CD4-positive, CD25-positive, alpha-beta regulatory T cell (primary cell): ENCODE results near the gene SUPT6H. TPM values are rescaled to one million over a fixed set of nuclear protein-coding genes. Genes with fewer than 3 reads are reported as not detected.
"Not testable (repeated sequence)": the region's sequence is repeated elsewhere in the genome, so short reads cannot be mapped to it uniquely, and the experiment has no call there.

ENCODE experiments used
- ATAC-seq, 2 donors: fragments of 150-1000 bp; cut with Tn5 transposase; one replicate each; pipeline ENCODE4 v1.10.0; 2021; ENCODE audit warnings: low read depth in 2 of 2, moderate number of reproducible peaks in 2 of 2, moderate library complexity in 1 of 2
- DNase-seq, 3 donors: peaks; one replicate each; pipeline versions ENCODE4 v3.0.0 to v3.0.0-alpha.2; 2012 to 2022; ENCODE audit warnings: mixed read lengths in 1 of 3
- H3K27ac ChIP-seq: one replicate; pipeline ENCODE4 v1.7.0; 2013; ENCODE audit warnings: mild to moderate bottlenecking, low read length; ENCODE audit not compliant: insufficient read depth, poor library complexity, severe bottlenecking
- H3K27me3 ChIP-seq: one replicate; pipeline ENCODE4 v1.7.0; 2013; ENCODE audit warnings: low read length; ENCODE audit not compliant: control insufficient read depth, insufficient read depth
- H3K36me3 ChIP-seq: one replicate; pipeline ENCODE4 v1.7.0; 2013; ENCODE audit warnings: mild to moderate bottlenecking, low read length, moderate library complexity; ENCODE audit not compliant: control insufficient read depth, insufficient read depth
- H3K4me1 ChIP-seq: 2 replicates; pipeline ENCODE4 v1.7.0; 2013; ENCODE audit warnings: mild to moderate bottlenecking, low read length; ENCODE audit not compliant: insufficient read depth, control insufficient read depth, poor library complexity, severe bottlenecking
- H3K4me3 ChIP-seq: one replicate; pipeline ENCODE4 v1.7.0; 2013; ENCODE audit warnings: low read depth, mild to moderate bottlenecking, low read length, moderate library complexity
- H3K9me3 ChIP-seq, 2 experiments: 1 replicate in 1 of 2; 2 replicates in 1 of 2; pipeline ENCODE4 v1.7.0; 2013; ENCODE audit warnings: low read length in 2 of 2, mild to moderate bottlenecking in 1 of 2, moderate library complexity in 1 of 2; ENCODE audit not compliant: control insufficient read depth in 2 of 2
- H3K27ac Mint-ChIP-seq, 3 donors: one replicate each; pipeline ENCODE4 v1.8.0; 2020 to 2022; ENCODE audit warnings: mild to moderate bottlenecking in 3 of 3, mixed read lengths in 3 of 3, moderate library complexity in 2 of 3
- H3K27me3 Mint-ChIP-seq: one replicate; pipeline ENCODE4 v1.8.0; 2022; ENCODE audit warnings: mild to moderate bottlenecking, mixed read lengths
- H3K36me3 Mint-ChIP-seq: one replicate; pipeline ENCODE4 v1.8.0; 2020; ENCODE audit warnings: mixed read lengths
- H3K4me1 Mint-ChIP-seq, 4 donors: one replicate each; pipeline ENCODE4 v1.8.0; 2020 to 2022; ENCODE audit warnings: mixed read lengths in 4 of 4, mild to moderate bottlenecking in 1 of 4
- H3K4me3 Mint-ChIP-seq, 4 donors: one replicate each; pipeline ENCODE4 v1.8.0; 2020 to 2022; ENCODE audit warnings: mild to moderate bottlenecking in 4 of 4, mixed read lengths in 4 of 4, moderate library complexity in 3 of 4
- H3K9me3 Mint-ChIP-seq, 7 donors: one replicate each; pipeline ENCODE4 v1.8.0; 2020 to 2022; ENCODE audit warnings: mixed read lengths in 7 of 7, mild to moderate bottlenecking in 3 of 7, moderate library complexity in 2 of 7
- polyA plus RNA-seq, 4 donors: library from polyadenylated mRNA; unstranded; fragments of 300-500 nt; fragmentation: Illumina TruSeq; gene quantifications; one replicate each; pipeline ENCODE4 v1.2.3, GENCODE V29; 2021
- total RNA-seq: library from RNA; stranded (reverse); gene quantifications from one replicate; pipeline ENCODE4 v1.2.3, GENCODE V29; 2022

Gene SUPT6H
- total and polyA plus RNA-seq, 5 donors from 2014 or later = 8.3 to 167 (median 8.9) TPM

DNA sequence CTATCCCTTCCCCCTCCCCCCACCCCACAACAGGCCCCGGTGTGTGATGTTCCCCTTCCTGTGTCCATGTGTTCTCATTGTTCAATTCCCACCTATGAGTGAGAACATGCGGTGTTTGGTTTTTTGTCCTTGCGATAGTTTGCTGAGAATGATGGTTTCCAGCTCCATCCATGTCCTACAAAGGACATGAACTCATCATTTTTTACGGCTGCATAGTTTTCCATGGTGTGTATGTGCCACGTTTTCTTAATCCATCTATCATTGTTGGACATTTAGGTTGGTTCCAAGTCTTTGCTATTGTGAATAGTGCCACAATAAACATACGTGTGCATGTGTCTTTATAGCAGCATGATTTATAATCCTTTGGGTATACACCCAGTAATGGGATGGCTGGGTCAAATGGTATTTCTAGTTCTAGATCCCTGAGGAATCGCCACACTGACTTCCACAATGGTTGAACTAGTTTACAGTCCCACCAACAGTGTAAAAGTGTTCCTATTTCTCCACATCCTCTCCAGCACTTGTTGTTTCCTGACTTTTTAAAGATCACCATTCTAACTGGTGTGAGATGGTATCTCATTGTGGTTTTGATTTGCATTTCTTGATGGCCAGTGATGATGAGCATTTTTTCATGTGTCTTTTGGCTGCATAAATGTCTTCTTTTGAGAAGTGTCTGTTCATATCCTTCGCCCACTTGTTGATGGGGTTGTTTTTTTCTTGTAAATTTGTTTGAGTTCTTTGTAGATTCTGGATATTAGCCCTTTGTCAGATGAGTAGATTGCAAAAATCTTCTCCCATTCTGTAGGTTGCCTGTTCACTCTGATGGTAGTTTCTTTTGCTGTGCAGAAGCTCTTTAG is 74.1 kb downstream of the SUPT6H start:
- not testable (repeated sequence) for H3K36me3 ChIP-seq, DNase-seq, H3K9me3 Mint-ChIP-seq, ATAC-seq, H3K27me3 Mint-ChIP-seq, H3K27me3 ChIP-seq, H3K27ac Mint-ChIP-seq, H3K36me3 Mint-ChIP-seq, H3K27ac ChIP-seq, H3K9me3 ChIP-seq, H3K4me1 ChIP-seq, H3K4me3 ChIP-seq, H3K4me3 Mint-ChIP-seq
- peaks cover 0 to 14% (median 11%) of the 10 kb centered on the region in 4 donors for H3K4me1 Mint-ChIP-seq

- Histone ChIP-seq H3K27me3 (no peaks in the 10 kb centered on the region), H3K4me3 (no peak overlapping the region), H3K9me3 (no peaks in the 10 kb centered on the region), H3K27ac (no peak overlapping the region), H3K4me1 (no peaks in the 10 kb centered on the region), H3K36me3 (no peaks in the 10 kb centered on the region)
- ATAC-seq (no peak), DNase-seq (no peak)
- Mint-ChIP-seq H3K27ac (no peak overlapping the region), H3K9me3 (no peaks in the 10 kb centered on the region), H3K4me3 (peak overlapping the region in 1 of 4 donors; percentile 32), H3K4me1 (peaks cover 0 to 14% (median 11%) of the 10 kb centered on the region in 4 donors), H3K27me3 (no peaks in the 10 kb centered on the region), H3K36me3 (peaks cover 9% of the 10 kb centered on the region)
Observed at GRCh38 chr17:28737316-28737715, 75.3 kb downstream of the SUPT6H start.

DNA sequence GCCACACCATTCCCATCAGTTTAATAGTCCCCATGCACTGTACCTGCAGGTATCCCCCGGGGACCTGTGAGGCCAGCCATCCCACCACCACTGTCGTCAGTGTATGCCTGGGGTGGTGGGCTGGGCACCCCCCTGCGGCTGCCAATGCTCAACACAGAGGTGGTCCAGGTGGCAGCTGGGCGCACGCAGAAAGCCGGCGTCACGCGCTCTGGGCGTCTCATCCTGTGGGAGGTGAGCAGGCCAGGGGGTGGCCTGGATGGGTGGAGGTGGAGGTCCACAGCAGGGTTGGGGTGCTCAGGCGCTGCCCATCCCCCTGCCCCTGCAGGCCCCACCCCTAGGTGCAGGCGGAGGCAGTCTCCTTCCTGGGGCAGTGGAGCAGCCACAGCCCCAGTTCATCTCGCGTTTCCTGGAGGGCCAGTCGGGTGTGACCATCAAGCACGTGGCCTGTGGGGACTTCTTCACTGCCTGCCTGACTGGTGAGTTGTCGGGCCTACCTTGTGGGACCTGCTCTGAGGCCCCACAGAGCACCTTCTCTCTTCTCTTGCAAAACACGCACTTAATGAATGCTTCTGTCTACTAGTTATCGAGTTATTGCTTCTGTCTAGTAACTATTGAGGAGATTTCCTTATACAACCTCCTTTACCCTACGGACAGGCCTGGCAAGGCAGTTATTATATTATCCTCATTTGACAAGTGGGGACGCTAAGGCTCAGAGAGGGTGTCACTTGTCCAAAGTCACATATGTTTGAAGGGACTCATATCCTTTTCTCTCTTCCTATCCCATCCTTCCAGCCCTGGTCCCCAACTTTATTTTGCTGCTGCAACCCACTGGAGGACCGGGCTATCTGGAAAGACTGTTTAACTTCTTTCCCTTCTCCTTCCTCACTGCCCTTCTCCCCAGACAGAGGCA is 76.0 kb downstream of the SUPT6H start:
- Histone ChIP-seq H3K4me3 (no peak overlapping the region), H3K9me3 (no peaks in the 10 kb centered on the region), H3K36me3 (no peaks in the 10 kb centered on the region), H3K27ac (no peak overlapping the region), H3K27me3 (no peaks in the 10 kb centered on the region), H3K4me1 (peaks cover 1% of the 10 kb centered on the region)
- peak overlapping the region in 2 of 3 donors; percentile 54 to 81 for H3K27ac Mint-ChIP-seq
- H3K9me3 Mint-ChIP-seq = no peaks in the 10 kb centered on the region
- no peaks in the 10 kb centered on the region for H3K27me3 Mint-ChIP-seq
- H3K4me1 Mint-ChIP-seq = peaks cover 0 to 15% (median 11%) of the 10 kb centered on the region in 4 donors
- peaks cover 9% of the 10 kb centered on the region for H3K36me3 Mint-ChIP-seq
- ATAC-seq (peak in 1 of 2 donors; percentile 15), DNase-seq (no peak)
- peak overlapping the region in 1 of 4 donors; percentile 19 for H3K4me3 Mint-ChIP-seq

DNA sequence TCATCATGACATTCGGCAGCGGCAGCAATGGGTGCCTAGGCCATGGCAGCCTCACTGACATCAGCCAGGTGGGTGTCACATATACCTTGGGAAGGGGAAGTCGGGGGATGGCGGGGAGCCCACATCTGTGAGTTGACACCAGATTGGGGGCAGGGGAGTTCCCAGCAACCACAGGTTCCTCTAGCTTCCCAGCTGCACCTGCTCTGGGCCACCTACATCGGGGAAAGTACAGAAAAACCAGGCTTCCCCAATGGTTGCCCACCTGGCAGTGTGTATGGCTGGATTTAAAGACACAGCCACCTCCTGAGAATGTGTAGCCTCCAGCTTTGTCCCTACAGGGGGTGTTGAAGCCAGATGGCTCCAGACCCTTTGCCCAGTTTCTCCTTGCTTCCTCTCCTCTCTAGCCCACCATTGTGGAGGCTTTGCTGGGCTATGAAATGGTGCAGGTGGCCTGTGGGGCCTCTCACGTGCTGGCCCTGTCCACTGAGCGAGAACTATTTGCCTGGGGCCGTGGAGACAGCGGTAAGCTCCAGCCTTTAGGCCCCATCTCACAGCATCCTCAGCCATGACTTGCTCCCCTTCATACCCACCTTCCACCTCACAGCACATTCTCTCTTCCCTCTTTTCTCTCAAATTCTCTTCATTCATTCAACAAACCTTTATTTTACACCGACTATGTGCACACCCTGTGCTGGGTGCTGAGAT is 76.8 kb downstream of the SUPT6H start:
- Mint-ChIP-seq H3K27ac (peak overlapping the region in 2 of 3 donors; percentile 54 to 81), H3K27me3 (no peaks in the 10 kb centered on the region), H3K4me3 (peak overlapping the region in 2 of 4 donors; percentile 19 to 63), H3K4me1 (peaks cover 0 to 18% (median 11%) of the 10 kb centered on the region in 4 donors), H3K36me3 (peaks cover 9% of the 10 kb centered on the region), H3K9me3 (no peaks in the 10 kb centered on the region)
- DNase-seq (no peak), ATAC-seq (peak; percentile 31 to 49)
- H3K4me1 ChIP-seq = peaks cover 8% of the 10 kb centered on the region
- no peaks in the 10 kb centered on the region for H3K9me3 ChIP-seq
- no peaks in the 10 kb centered on the region for H3K36me3 ChIP-seq
- no peaks in the 10 kb centered on the region for H3K27me3 ChIP-seq
- H3K4me3 ChIP-seq = no peak overlapping the region
- no peak overlapping the region for H3K27ac ChIP-seq

DNA sequence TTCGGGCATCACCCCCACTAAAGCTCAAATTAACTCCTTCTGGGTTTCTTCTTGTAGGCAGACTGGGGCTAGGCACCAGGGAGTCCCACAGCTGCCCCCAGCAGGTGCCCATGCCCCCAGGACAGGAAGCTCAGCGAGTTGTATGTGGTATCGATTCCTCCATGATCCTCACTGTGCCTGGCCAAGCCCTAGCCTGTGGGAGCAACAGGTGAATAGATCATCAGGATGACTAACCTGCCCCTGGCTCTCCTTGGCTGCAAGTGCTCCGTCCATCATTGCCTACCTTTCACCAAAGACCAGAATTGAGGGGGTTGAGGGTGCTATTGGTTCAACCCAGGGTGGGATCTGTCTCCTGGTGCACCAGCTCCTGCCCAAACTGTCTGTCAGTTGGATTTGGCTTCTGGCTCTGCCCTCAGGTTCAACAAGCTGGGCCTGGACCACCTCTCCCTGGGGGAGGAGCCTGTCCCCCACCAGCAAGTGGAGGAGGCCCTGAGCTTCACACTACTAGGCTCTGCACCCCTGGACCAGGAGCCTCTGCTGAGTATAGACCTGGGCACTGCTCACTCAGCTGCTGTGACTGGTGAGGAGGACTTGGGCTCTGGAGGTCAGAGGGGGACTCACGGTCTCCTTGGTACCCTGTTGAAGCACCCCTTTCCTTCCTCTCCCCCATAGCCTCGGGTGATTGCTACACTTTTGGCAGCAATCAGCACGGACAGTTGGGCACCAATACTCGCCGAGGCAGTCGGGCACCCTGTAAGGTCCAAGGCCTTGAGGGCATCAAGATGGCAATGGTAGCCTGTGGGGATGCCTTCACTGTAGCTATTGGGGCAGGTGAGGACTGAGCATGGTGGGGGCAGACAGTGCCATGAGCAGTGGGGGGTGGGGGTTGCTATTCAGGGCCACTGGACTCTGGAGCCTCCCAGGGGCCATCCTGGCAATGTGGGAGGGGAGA is 78.7 kb downstream of the SUPT6H start:
- no peak overlapping the region for H3K27ac Mint-ChIP-seq

DNA sequence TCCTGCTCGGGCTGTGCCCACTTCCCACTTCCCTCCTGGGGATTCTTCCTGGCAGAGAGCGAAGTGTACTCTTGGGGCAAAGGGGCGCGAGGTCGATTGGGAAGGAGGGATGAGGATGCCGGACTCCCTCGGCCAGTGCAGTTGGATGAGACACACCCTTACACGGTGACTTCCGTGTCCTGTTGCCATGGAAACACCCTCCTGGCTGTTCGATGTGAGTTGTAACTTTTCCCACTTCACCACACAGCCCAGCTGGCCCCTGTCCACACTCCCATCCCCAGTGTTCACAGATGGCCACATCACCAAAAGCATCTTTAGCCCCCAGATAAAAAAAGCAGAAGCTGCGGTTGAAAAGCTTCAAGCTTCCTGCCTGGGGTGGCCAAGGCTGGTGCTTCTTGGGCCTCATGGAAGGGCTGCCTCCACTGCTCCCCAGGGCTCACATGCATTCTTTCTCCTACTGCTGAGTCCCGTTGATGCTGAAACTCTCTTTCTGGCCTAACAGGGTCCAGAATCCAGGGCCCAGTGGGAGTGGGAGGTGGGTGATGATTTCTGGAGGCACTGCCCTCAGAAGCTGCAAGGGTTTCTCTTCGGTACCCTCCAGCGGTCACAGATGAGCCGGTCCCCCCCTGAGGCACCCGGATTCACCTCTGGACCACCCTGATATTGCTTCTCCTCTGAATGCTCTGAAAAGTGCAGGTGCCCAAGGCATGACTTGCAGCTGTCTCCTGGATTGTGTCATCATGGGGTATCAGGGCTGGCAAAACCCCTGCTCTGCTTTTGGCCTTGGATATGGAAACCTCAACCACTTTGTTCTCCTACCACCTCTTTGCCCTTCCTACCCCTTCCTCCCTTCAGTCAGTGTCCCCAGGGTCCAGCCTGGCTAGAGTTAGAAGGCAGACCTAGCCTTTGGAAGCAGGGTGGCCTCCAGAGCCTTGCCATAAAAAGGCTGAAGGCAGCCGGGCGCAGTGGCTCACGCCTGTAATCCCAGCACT is 79.6 kb downstream of the SUPT6H start:
- no peaks in the 10 kb centered on the region for H3K27me3 ChIP-seq
- H3K4me1 ChIP-seq = peaks cover 33% of the 10 kb centered on the region
- H3K4me1 Mint-ChIP-seq = peaks cover 5 to 34% (median 11%) of the 10 kb centered on the region in 4 donors
- H3K27me3 Mint-ChIP-seq = no peaks in the 10 kb centered on the region
- peak overlapping the region in 2 of 4 donors; percentile 15 to 41 for H3K4me3 Mint-ChIP-seq
- H3K9me3 Mint-ChIP-seq = no peaks in the 10 kb centered on the region
- ATAC-seq (no peak), DNase-seq (no peak)
- H3K4me3 ChIP-seq = no peak overlapping the region
- no peaks in the 10 kb centered on the region for H3K36me3 ChIP-seq
- peaks cover 9% of the 10 kb centered on the region for H3K36me3 Mint-ChIP-seq
- no peak overlapping the region for H3K27ac ChIP-seq
- H3K27ac Mint-ChIP-seq = no peak overlapping the region
- H3K9me3 ChIP-seq = no peaks in the 10 kb centered on the region

More for the DNA sequence above, 78.7 kb downstream of the SUPT6H start:
- ATAC-seq (no peak), DNase-seq (no peak)
- H3K4me1 ChIP-seq = peaks cover 23% of the 10 kb centered on the region
- Mint-ChIP-seq H3K4me1 (peaks cover 5 to 25% (median 11%) of the 10 kb centered on the region in 4 donors), H3K36me3 (peaks cover 9% of the 10 kb centered on the region), H3K9me3 (no peaks in the 10 kb centered on the region), H3K4me3 (peak overlapping the region in 1 of 4 donors; percentile 41), H3K27me3 (no peaks in the 10 kb centered on the region)
- no peaks in the 10 kb centered on the region for H3K27me3 ChIP-seq
- no peak overlapping the region for H3K4me3 ChIP-seq
- H3K36me3 ChIP-seq = no peaks in the 10 kb centered on the region
- no peaks in the 10 kb centered on the region for H3K9me3 ChIP-seq
- no peak overlapping the region for H3K27ac ChIP-seq
